Endothelial cell of umbilical vein (primary cell): ENCODE data around the gene ORM2. TPM values are rescaled to one million over a fixed set of nuclear protein-coding genes. Genes with fewer than 3 reads are reported as not detected.

Source experiments
- BruUV-seq: library from RNA; stranded (reverse); fragments of 400-500 nt; replicated peaks from 2 replicates; lab custom pipeline; 2021; lab: Mats Ljungman, UMichigan
- CTCF ChIA-PET: fragments of 300-600, 350-600 bp; sonication (Branson Sonifier 250); formaldehyde crosslinking; loops from one replicate; lab custom pipeline; 2021; ENCODE audit warnings: antibody characterized with exemption, inconsistent platforms; lab: Charles Lee
- POLR2A ChIA-PET: fragments of 300-600, 350-600 bp; sonication (Branson Sonifier 250); formaldehyde crosslinking; loops from one replicate; lab custom pipeline; 2021; ENCODE audit warnings: antibody characterized with exemption, inconsistent platforms; lab: Charles Lee
- DNase-seq: peaks from one replicate; pipeline ENCODE4 v3.0.0-alpha.2; 2011; ENCODE audit warnings: low read depth, low spot score
- FAIRE-seq: peaks from 2 replicates; lab custom pipeline; 2011; peaks lifted over from hg19 to GRCh38; lab: Jason Lieb, UNC
- H2AFZ ChIP-seq: 2 replicates; pipeline ENCODE4 v1.6.0; 2012; ENCODE audit warnings: low read depth, low read length, control low read depth, inconsistent platforms
- H3K27ac ChIP-seq: 2 replicates; pipeline ENCODE4 v1.5.1; 2011; ENCODE audit warnings: low read depth, mild to moderate bottlenecking, control low read depth, low read length, moderate library complexity; ENCODE audit not compliant: insufficient read depth
- H3K27me3 ChIP-seq, 2 experiments: 2 replicates each; pipeline versions ENCODE4 v1.6.0 to v1.6.1; 2011; ENCODE audit warnings: low read length in 2 of 2, mixed read lengths in 1 of 2; ENCODE audit not compliant: control insufficient read depth in 2 of 2, insufficient read depth in 2 of 2
- H3K36me3 ChIP-seq, 2 experiments: 2 replicates in 1 of 2; 3 replicates in 1 of 2; pipeline ENCODE4 v1.5.1; 2011; ENCODE audit warnings: low read length in 2 of 2, mild to moderate bottlenecking in 1 of 2, moderate library complexity in 1 of 2; ENCODE audit not compliant: control insufficient read depth in 2 of 2, insufficient read depth in 2 of 2; ENCODE audit errors: extremely low read depth in 1 of 2
- H3K4me1 ChIP-seq: 3 replicates; pipeline ENCODE4 v1.5.1; 2011; ENCODE audit warnings: mild to moderate bottlenecking, low read length; ENCODE audit not compliant: control insufficient read depth, insufficient read depth; ENCODE audit errors: extremely low read depth
- H3K4me2 ChIP-seq: 2 replicates; pipeline ENCODE4 v1.6.1; 2011; ENCODE audit warnings: low read length, control low read depth, mixed read lengths; ENCODE audit not compliant: insufficient read depth
- H3K4me3 ChIP-seq, 3 experiments: fragments of 200-600 bp in 1 of 3; sonication (generic), shearing (Covaris generic) in 1 of 3; replicated peaks in 1 of 3; 2 replicates each; pipeline ENCODE4 v1.5.1; 2011 to 2016; ENCODE audit warnings: control low read depth in 3 of 3, low read length in 3 of 3, mild to moderate bottlenecking in 2 of 3, inconsistent platforms in 1 of 3, low read depth in 1 of 3, moderate library complexity in 1 of 3; ENCODE audit not compliant: insufficient read depth in 1 of 3
- H3K79me2 ChIP-seq: 2 replicates; pipeline ENCODE4 v1.6.0; 2012; ENCODE audit warnings: low read length, inconsistent platforms; ENCODE audit not compliant: control insufficient read depth, insufficient read depth
- H3K9ac ChIP-seq: replicated peaks from 2 replicates; pipeline ENCODE3; 2011; ENCODE audit warnings: low read length, control low read depth; ENCODE audit not compliant: insufficient read depth; ENCODE audit errors: extremely low read depth
- H3K9me1 ChIP-seq: replicated peaks from 3 replicates; pipeline ENCODE4 v1.6.0; 2011; ENCODE audit warnings: mild to moderate bottlenecking, low read length; ENCODE audit not compliant: control insufficient read depth, insufficient read depth; ENCODE audit errors: extremely low read depth
- H3K9me3 ChIP-seq: replicated peaks from 2 replicates; pipeline ENCODE4 v1.5.1; 2012; ENCODE audit warnings: low read length, inconsistent platforms; ENCODE audit not compliant: control insufficient read depth, insufficient read depth
- H4K20me1 ChIP-seq: replicated peaks from 2 replicates; pipeline ENCODE3; 2011; ENCODE audit warnings: mild to moderate bottlenecking, low read length; ENCODE audit not compliant: control insufficient read depth, insufficient read depth; ENCODE audit errors: extremely low read depth
- CTCF ChIP-seq, 2 donors: IDR thresholded peaks; 1 replicate in 1 of 2; 2 replicates in 1 of 2; pipeline ENCODE4 v1.5.1; 2011; ENCODE audit warnings: low read length in 2 of 2, mild to moderate bottlenecking in 2 of 2, moderate library complexity in 2 of 2, control low read depth in 1 of 2, inconsistent platforms in 1 of 2, low read depth in 1 of 2; ENCODE audit not compliant: insufficient read depth in 1 of 2; ENCODE audit errors: extremely low read depth in 1 of 2
- EZH2 ChIP-seq: IDR thresholded peaks from 2 replicates; pipeline ENCODE4 v1.6.1; 2012; ENCODE audit warnings: borderline replicate concordance, low read depth, mild to moderate bottlenecking, moderate library complexity, low read length, inconsistent platforms; ENCODE audit not compliant: severe bottlenecking
- GATA2 ChIP-seq: IDR thresholded peaks from 2 replicates; pipeline ENCODE4 v1.7.0; 2011; ENCODE audit warnings: low read depth, mild to moderate bottlenecking, moderate library complexity, mixed read lengths, low read length; ENCODE audit not compliant: insufficient read length, insufficient read depth
- POLR2A ChIP-seq: IDR thresholded peaks from 2 replicates; pipeline ENCODE4 v1.6.1; 2012; ENCODE audit warnings: low read depth, mild to moderate bottlenecking, control low read depth, low read length
- POLR2AphosphoS5 ChIP-seq: IDR thresholded peaks from 2 replicates; pipeline ENCODE4 v1.6.1; 2012; ENCODE audit warnings: low read depth, mild to moderate bottlenecking, control low read depth, low read length, moderate library complexity; ENCODE audit not compliant: insufficient read depth
- dilution Hi-C: fragments of 300-500 bp; cut with MboI; formaldehyde crosslinking; loops from one replicate; pipeline ENCODE4 v1.15.0; 2019; ENCODE audit warnings: low sequenced_read_pairs; ENCODE audit not compliant: extremely low pct_ligation_motif_present
- intact Hi-C: fragments of 100-400 bp; cut with micrococcal nuclease; formaldehyde crosslinking; loops from one replicate; pipeline ENCODE4 v1.10.0; 2022
- polyA plus RNA-seq, 4 experiments: library from polyadenylated mRNA; depleted of rRNA in 3 of 4; stranded (reverse) in 3 of 4; unstranded in 1 of 4; fragments of >200 nt; gene quantifications; 2 replicates each; pipeline versions ENCODE4 v1.2.1 to v1.2.3, GENCODE V29; 2011 to 2012; ENCODE audit warnings: missing spikeins in 1 of 4
- total RNA-seq: library from RNA; stranded (reverse); gene quantifications from 2 replicates; pipeline ENCODE4 v1.2.3, GENCODE V29; 2021
- TF ChIP-seq, protein P1 (sequence below): IDR thresholded peaks from 2 replicates; pipeline ENCODE4 v1.6.1; 2011; ENCODE audit not compliant: insufficient read depth, insufficient read length

Gene ORM2
- total and polyA plus RNA-seq, 2 donors (not counting 3 experiments of a cell fraction or from before 2014, with no cell fraction given), result not detected

- Histone ChIP-seq H3K4me1 (no peaks in the 10 kb centered on the region), H2AFZ (no peak overlapping the region), H3K9me3 (no peaks in the 10 kb centered on the region), H3K4me2 (no peak overlapping the region), H3K27ac (no peak overlapping the region), H3K79me2 (no peaks in the 10 kb centered on the region), H3K9me1 (no peaks in the 10 kb centered on the region), H3K36me3 (peaks cover 6 to 41% of the 10 kb centered on the region in 2 experiments), H3K4me3 (no peak overlapping the region), H3K27me3 (no peaks in the 10 kb centered on the region), H3K9ac (no peak overlapping the region), H4K20me1 (no peaks in the 10 kb centered on the region)
- ChIA-PET CTCF (no interaction called here), POLR2A (no interaction called here)
- intact Hi-C loops (no loop called here), dilution Hi-C loops (no loop called here)
- BruUV-seq, result no TSS peak
- DNase-seq (no peak), FAIRE-seq (no peak)
- no peak for TF ChIP-seq POLR2A
- TF ChIP-seq EZH2, result no peak
- TF ChIP-seq CTCF (IDR thresholded peaks at IDR 0.05; ENCODE audit: extremely low read depth in 1 of 2, insufficient read depth in 1 of 2, low read depth in 1 of 2, low read length in 2 of 2), result no peak
- TF ChIP-seq, protein P1, sequence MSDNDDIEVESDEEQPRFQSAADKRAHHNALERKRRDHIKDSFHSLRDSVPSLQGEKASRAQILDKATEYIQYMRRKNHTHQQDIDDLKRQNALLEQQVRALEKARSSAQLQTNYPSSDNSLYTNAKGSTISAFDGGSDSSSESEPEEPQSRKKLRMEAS, result no peak
- no peak for TF ChIP-seq POLR2AphosphoS5
- no peak for TF ChIP-seq GATA2
Observed at GRCh38 chr9:114363424-114363823, 33.8 kb downstream of the ORM2 start.
